SK-N-SH treated with all-trans-retinoic acid at 6 μM for 48 hours (cell line): Measurements from ENCODE around the gene DCHS2.

Experiments
- ARNTL ChIP-seq: fragments of 450-650 bp; formaldehyde crosslinking; IDR thresholded peaks from 2 replicates; pipeline ENCODE4 v1.5.0; 2020; ENCODE audit warnings: low read depth, mild to moderate bottlenecking, moderate library complexity, borderline replicate concordance
- CSDC2 ChIP-seq: fragments of 250-450 bp; sonication (Bioruptor Pico); IDR thresholded peaks from 2 replicates; pipeline ENCODE4 v1.5.0; 2020; ENCODE audit warnings: mild to moderate bottlenecking, moderate library complexity
- ISL1 ChIP-seq: fragments of 250-450 bp; sonication (Bioruptor Pico); IDR thresholded peaks from 2 replicates; pipeline ENCODE4 v2.1.2; 2022; ENCODE audit warnings: mild to moderate bottlenecking, moderate library complexity
- OSR1 ChIP-seq: fragments of 250-450 bp; sonication (Bioruptor Pico); IDR thresholded peaks from 2 replicates; pipeline ENCODE4 v1.8.0; 2022; ENCODE audit warnings: moderate library complexity, mild to moderate bottlenecking, inconsistent platforms
- PATZ1 ChIP-seq: fragments of 250-450 bp; sonication (Bioruptor Pico); IDR thresholded peaks from 2 replicates; pipeline ENCODE4 v1.8.0; 2020; ENCODE audit warnings: mild to moderate bottlenecking, moderate library complexity, borderline replicate concordance
- RARB ChIP-seq: fragments of 250-450 bp; sonication (Bioruptor Pico); IDR thresholded peaks from 2 replicates; pipeline ENCODE4 v1.8.0; 2021; ENCODE audit warnings: mild to moderate bottlenecking, moderate library complexity
- TCF4 ChIP-seq: fragments of 250-450 bp; sonication (Bioruptor Pico); IDR thresholded peaks from 2 replicates; pipeline ENCODE4 v1.8.0; 2021; ENCODE audit warnings: mild to moderate bottlenecking, moderate library complexity, borderline replicate concordance
- ZC3H10 ChIP-seq: fragments of 250-450 bp; sonication (Bioruptor Pico); IDR thresholded peaks from 2 replicates; pipeline ENCODE4 v1.5.1; 2021; ENCODE audit warnings: mild to moderate bottlenecking, moderate library complexity
- ZFP3 ChIP-seq: fragments of 250-450 bp; sonication (Bioruptor Pico); IDR thresholded peaks from 2 replicates; pipeline ENCODE4 v1.5.0; 2020; ENCODE audit warnings: mild to moderate bottlenecking, moderate library complexity
- ZFP30 ChIP-seq: fragments of 450-650 bp; formaldehyde crosslinking; IDR thresholded peaks from 2 replicates; pipeline ENCODE4 v1.5.0; 2022; ENCODE audit warnings: mild to moderate bottlenecking, moderate library complexity
- ZNF8 ChIP-seq: fragments of 450-650 bp; formaldehyde crosslinking; IDR thresholded peaks from 2 replicates; pipeline ENCODE4 v1.5.0; 2020; ENCODE audit warnings: mild to moderate bottlenecking, moderate library complexity
- TF ChIP-seq, protein P1 (sequence below): fragments of 250-450 bp; sonication (Bioruptor Pico); IDR thresholded peaks from 2 replicates; pipeline ENCODE4 v1.5.1; 2020; ENCODE audit warnings: low read depth, mild to moderate bottlenecking, moderate library complexity

DNA sequence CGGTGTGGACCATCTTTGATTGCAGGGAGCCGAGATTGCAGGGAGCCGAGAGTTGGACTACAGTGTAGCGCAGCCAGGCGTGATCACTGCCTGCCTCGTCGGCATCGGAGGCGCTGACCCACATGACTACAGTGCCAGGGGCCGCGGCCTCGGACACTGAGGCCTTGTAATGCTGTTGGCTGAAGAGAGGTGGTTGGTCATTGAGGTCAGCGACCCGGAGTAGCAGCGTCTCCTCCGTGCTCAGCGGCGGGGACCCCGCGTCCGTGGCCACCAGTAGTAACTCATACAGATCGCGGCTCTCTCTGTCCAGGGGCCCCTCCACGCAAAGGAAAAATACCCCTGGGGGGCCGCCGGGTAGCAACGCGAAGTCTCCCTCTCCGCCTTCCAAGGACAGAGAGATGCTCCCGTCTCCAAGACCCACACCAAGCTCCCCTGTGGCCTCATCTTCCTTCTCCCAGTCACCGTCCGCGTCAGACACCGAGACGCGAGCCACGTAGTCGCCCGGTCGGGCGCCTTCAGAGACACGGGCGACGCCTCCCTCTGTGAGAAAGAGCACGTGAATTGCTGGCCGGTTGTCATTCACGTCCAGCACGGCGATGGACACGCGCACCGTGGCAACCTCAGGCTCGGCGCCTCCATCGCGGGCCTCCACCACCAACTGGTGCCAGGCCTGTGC, 1.9 kb downstream of the DCHS2 start:
- TF ChIP-seq TCF4 (CRISPR knock-in tag) (no peak), RARB (CRISPR knock-in tag) (no peak), CSDC2 (no peak), ISL1 (CRISPR knock-in tag) (no peak), ARNTL (CRISPR knock-in tag) (no peak), PATZ1 (CRISPR knock-in tag) (no peak), ZFP30 (no peak), ZNF8 (no peak), ZC3H10 (CRISPR knock-in tag) (no peak), OSR1 (CRISPR knock-in tag) (no peak), ZFP3 (no peak)
- TF ChIP-seq, protein P1, sequence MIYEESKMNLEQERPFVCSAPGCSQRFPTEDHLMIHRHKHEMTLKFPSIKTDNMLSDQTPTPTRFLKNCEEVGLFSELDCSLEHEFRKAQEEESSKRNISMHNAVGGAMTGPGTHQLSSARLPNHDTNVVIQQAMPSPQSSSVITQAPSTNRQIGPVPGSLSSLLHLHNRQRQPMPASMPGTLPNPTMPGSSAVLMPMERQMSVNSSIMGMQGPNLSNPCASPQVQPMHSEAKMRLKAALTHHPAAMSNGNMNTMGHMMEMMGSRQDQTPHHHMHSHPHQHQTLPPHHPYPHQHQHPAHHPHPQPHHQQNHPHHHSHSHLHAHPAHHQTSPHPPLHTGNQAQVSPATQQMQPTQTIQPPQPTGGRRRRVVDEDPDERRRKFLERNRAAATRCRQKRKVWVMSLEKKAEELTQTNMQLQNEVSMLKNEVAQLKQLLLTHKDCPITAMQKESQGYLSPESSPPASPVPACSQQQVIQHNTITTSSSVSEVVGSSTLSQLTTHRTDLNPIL (CRISPR knock-in tag): no peak
